Type B pancreatic cell (in vitro differentiated cells): ENCODE data around the gene C1orf159. TPM values are rescaled to one million over a fixed set of nuclear protein-coding genes. Genes with fewer than 3 reads are reported as not detected.

ENCODE experiments used
- DNase-seq: peaks from one replicate; pipeline ENCODE4 v3.0.0; 2021; ENCODE audit warnings: mixed read lengths; ENCODE audit not compliant: unreplicated experiment; ENCODE audit errors: extremely low spot score
- H3K27ac Mint-ChIP-seq: 2 replicates; pipeline ENCODE4 v1.8.0; 2021; ENCODE audit warnings: mild to moderate bottlenecking, mixed read lengths
- H3K27me3 Mint-ChIP-seq: 2 replicates; pipeline ENCODE4 v1.8.0; 2021; ENCODE audit warnings: mixed read lengths
- H3K36me3 Mint-ChIP-seq: 2 replicates; pipeline ENCODE4 v1.8.0; 2021; ENCODE audit warnings: mixed read lengths
- H3K4me1 Mint-ChIP-seq: one replicate; pipeline ENCODE4 v1.8.0; 2021; ENCODE audit warnings: mixed read lengths; ENCODE audit not compliant: unreplicated experiment
- H3K4me3 Mint-ChIP-seq: 2 replicates; pipeline ENCODE4 v1.8.0; 2021; ENCODE audit warnings: mild to moderate bottlenecking, mixed read lengths
- H3K9me3 Mint-ChIP-seq: 2 replicates; pipeline ENCODE4 v1.8.0; 2021; ENCODE audit warnings: mixed read lengths
- total RNA-seq: library from RNA; stranded (reverse); gene quantifications from 2 replicates; pipeline ENCODE4 v1.2.1, GENCODE V29; 2021; ENCODE audit warnings: low replicate concordance
- TF ChIP-seq, protein P1 (sequence below): fragments of 200-600 bp; sonication (generic); conservative IDR thresholded peaks from 2 replicates; pipeline ENCODE4 v1.5.0; 2021; ENCODE audit warnings: antibody characterized with exemption, mild to moderate bottlenecking

The C1orf159 gene
- total RNA-seq, 1 donor from 2014 or later, result 21.2 TPM

DNA sequence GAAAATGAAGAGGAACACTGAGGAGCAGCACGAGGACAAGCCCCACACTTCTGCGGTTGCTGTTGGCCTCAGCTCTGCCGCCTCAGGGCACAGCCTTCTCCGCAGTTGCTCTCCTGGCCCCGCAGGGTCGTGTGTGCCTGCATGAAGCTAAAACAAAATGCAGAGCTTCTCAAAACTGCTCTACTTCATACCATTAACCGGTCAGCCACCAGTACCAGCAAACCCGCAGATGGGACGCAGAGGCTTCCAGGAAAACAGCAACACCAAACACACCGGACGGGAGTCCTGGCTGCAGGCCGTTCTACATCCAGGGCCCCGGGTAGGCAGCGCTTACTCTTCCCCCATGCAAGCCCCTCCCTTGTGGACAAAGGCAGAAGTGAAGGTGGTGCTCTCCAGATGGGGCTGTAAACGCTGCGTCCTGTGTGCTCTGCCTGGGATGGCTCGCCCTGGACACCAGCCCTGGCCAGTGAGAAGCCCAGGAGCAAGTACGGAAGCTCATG is 7.1 kb upstream of the C1orf159 start:
- TF ChIP-seq, protein P1, sequence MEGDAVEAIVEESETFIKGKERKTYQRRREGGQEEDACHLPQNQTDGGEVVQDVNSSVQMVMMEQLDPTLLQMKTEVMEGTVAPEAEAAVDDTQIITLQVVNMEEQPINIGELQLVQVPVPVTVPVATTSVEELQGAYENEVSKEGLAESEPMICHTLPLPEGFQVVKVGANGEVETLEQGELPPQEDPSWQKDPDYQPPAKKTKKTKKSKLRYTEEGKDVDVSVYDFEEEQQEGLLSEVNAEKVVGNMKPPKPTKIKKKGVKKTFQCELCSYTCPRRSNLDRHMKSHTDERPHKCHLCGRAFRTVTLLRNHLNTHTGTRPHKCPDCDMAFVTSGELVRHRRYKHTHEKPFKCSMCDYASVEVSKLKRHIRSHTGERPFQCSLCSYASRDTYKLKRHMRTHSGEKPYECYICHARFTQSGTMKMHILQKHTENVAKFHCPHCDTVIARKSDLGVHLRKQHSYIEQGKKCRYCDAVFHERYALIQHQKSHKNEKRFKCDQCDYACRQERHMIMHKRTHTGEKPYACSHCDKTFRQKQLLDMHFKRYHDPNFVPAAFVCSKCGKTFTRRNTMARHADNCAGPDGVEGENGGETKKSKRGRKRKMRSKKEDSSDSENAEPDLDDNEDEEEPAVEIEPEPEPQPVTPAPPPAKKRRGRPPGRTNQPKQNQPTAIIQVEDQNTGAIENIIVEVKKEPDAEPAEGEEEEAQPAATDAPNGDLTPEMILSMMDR, result peak; percentile 47
- Mint-ChIP-seq H3K9me3 (no peaks in the 10 kb centered on the region), H3K27ac (peak overlapping the region; percentile 39), H3K4me3 (peak overlapping the region; percentile 28), H3K27me3 (peaks cover 15% of the 10 kb centered on the region), H3K36me3 (no peaks in the 10 kb centered on the region), H3K4me1 (peaks cover 8% of the 10 kb centered on the region)
- DNase-seq, result no peak

DNA sequence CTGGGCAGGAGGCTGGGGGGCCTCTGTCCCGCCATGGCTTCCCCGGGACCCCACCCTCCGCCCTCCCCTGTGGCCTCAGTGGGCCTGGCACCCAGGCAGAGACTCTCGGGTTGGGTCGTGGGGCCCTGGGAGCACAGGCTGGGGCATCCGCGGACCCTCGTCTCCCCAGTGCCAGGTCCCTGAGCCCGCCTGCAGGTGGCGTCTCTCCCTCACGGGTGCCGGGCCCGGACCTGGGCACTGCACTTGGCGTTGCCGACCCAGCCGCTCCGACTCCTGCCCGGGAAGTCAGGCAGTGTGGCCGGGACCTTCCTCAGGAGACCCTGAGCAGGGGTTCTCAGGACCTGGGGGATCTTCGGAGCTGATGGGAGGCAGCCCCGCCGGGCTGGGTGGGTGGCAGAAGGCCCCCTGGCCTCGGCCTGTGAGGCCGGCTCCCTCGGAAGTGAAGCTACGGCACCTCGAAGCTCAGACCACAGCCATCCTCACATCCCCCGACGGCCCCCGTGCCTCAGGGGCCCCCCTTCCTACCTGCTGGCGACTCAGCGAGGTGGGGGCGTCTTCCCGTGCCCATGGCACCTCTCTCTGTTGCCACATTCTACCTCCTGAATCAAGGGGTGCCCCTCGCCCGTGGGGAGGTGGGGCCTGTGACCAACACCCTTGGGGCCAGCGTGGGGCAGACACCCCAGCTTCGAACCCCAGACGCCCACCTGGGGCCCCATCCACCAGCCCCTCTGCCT is 6.4 kb upstream of the C1orf159 start:
- peaks cover 18% of the 10 kb centered on the region for H3K27me3 Mint-ChIP-seq
- H3K4me1 Mint-ChIP-seq, result peaks cover 8% of the 10 kb centered on the region
- H3K36me3 Mint-ChIP-seq, result no peaks in the 10 kb centered on the region
- H3K4me3 Mint-ChIP-seq, result no peak overlapping the region
- no peaks in the 10 kb centered on the region for H3K9me3 Mint-ChIP-seq
- no peak overlapping the region for H3K27ac Mint-ChIP-seq
- DNase-seq, result peak; percentile 92
- TF ChIP-seq, protein P1, result peak; percentile 90

DNA sequence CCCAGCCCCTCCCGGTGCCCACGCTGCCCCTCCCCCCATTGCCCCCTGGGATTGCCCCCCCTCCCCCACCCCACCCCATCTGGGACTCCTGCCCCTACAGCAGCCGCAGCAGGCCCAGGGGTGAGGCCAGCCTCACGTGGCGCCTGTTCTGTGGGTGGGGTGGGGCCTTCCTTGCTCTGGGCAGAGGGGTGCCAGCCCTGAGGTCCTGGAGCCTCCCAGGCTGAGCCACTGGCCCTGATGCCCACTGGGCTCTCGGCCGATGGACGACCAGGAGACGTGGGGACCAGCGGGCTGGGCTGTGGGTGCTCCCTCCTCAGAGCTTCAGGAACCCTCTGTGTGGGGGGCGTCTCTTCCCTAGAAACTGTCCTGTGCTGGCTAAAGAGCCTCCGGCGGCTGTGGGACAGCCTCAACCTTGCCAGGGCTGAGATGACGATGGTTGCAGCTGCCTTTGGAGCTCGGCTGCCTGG is 5.8 kb upstream of the C1orf159 start:
- peaks cover 8% of the 10 kb centered on the region for H3K4me1 Mint-ChIP-seq
- TF ChIP-seq, protein P1, result no peak
- no peak for DNase-seq
- H3K27ac Mint-ChIP-seq, result no peak overlapping the region
- peaks cover 18% of the 10 kb centered on the region for H3K27me3 Mint-ChIP-seq
- no peaks in the 10 kb centered on the region for H3K36me3 Mint-ChIP-seq
- no peak overlapping the region for H3K4me3 Mint-ChIP-seq
- no peaks in the 10 kb centered on the region for H3K9me3 Mint-ChIP-seq

DNA sequence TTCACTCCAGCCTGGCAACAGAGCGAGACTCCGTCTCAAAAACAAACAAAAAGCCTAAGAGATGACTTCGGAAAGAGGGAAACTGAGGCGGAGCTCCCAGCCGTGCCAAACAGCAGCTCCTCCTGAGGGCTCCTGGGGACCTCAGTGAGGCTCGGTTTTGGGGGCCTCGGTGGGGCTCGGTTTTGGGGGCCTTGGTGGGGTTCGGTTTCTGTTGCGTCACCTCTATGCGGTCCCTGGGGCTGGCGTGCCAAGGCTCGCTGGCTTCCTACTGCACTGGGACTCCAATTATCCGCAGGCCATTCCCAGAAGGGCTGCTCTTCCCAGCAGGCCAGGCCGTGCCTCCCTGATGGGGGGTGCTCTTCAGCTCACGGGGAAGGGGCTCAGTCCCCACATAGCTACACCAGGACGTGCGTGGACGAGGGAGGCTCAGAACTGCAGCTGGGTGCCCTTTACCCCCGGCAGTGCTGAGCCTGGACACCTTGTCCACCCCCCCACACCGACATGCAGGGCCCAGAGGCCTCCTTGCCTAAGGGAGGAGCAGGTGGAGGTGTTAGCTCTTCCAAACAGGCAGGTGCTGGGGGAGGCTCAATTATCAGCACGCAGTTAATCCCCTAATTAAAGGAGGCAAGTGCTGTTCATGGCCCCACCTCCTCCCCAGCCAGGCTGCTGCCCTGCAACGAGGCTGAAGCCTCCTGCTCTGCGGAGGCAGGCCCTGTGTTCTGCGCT is 5.1 kb upstream of the C1orf159 start:
- H3K9me3 Mint-ChIP-seq, result no peaks in the 10 kb centered on the region
- TF ChIP-seq, protein P1, result no peak
- peaks cover 18% of the 10 kb centered on the region for H3K27me3 Mint-ChIP-seq
- no peak overlapping the region for H3K27ac Mint-ChIP-seq
- peaks cover 8% of the 10 kb centered on the region for H3K4me1 Mint-ChIP-seq
- no peak overlapping the region for H3K4me3 Mint-ChIP-seq
- H3K36me3 Mint-ChIP-seq, result no peaks in the 10 kb centered on the region
- DNase-seq, result no peak

DNA sequence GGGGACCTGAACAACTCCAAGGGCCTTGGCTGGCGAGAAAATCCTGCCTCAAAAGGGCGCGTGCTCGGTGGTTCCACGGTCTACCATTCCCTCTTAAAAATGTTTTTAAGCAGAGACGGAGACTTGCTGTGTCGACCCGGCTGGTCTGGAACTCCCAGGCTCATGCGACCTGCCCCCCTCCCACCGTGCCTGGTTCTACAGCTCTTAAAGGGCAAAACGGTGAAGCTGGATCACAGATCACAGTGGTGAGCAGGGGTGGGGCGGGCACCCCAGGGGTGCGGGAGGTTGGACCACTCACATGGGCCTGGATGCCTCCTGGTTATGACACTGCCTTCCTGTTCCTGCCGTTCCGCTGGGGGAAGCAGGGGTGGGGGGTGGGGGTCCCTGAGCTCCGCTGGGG is 4.2 kb upstream of the C1orf159 start:
- no peak overlapping the region for H3K27ac Mint-ChIP-seq
- no peak overlapping the region for H3K4me3 Mint-ChIP-seq
- TF ChIP-seq, protein P1, result no peak
- H3K36me3 Mint-ChIP-seq, result no peaks in the 10 kb centered on the region
- no peaks in the 10 kb centered on the region for H3K9me3 Mint-ChIP-seq
- peaks cover 18% of the 10 kb centered on the region for H3K27me3 Mint-ChIP-seq
- no peak for DNase-seq
- H3K4me1 Mint-ChIP-seq, result peaks cover 10% of the 10 kb centered on the region
